AG04449 (cell line): ENCODE data around the gene CCL7.

Experiments used
- CTCF ChIA-PET: fragments of 350-600 bp; formaldehyde crosslinking; extraction: SDS; loops from one replicate; lab custom pipeline; 2021; ENCODE audit warnings: antibody characterized with exemption; lab: Yijun Ruan, JAX
- POLR2A ChIA-PET: fragments of 400-600, 350-600 bp; formaldehyde crosslinking; extraction: SDS; loops from one replicate; lab custom pipeline; 2020; ENCODE audit warnings: antibody characterized with exemption, inconsistent platforms; lab: Yijun Ruan, JAX
- DNase-seq: peaks from one replicate; pipeline ENCODE4 v3.0.0-alpha.2; 2010; ENCODE audit warnings: low read depth, low spot score
- H3K4me3 ChIP-seq: 2 replicates; pipeline ENCODE4 v1.5.1; 2011; ENCODE audit warnings: low read depth, mild to moderate bottlenecking, control low read depth, low read length
- TF ChIP-seq, protein P1 (sequence below): IDR thresholded peaks from one replicate; pipeline ENCODE4 v1.5.1; 2011; ENCODE audit warnings: mild to moderate bottlenecking, moderate library complexity, low read length, control low read depth, inconsistent platforms; ENCODE audit not compliant: insufficient read depth; ENCODE audit errors: missing control alignments

CCL7 gene

DNA sequence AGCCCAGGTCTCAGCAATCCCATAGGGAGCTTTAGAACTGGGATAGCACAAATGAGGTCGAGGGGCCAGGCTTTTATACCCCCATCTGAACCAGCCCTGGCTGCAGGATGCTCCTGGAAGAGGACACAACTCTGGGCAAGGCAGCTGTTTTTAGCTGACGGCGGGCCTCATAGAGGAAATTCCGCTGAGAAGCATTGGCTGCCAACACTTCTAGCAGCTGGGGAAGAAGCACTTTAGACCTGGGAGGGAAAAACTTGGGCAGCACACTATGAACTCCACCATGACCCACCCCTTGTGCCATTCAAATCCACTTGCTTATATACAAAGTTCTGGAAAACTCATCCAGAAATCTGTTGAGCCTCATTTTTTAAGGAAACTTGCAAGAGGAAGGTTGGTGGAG is 20.6 kb downstream of the CCL7 start:
- DNase-seq, result no peak
- TF ChIP-seq, protein P1, sequence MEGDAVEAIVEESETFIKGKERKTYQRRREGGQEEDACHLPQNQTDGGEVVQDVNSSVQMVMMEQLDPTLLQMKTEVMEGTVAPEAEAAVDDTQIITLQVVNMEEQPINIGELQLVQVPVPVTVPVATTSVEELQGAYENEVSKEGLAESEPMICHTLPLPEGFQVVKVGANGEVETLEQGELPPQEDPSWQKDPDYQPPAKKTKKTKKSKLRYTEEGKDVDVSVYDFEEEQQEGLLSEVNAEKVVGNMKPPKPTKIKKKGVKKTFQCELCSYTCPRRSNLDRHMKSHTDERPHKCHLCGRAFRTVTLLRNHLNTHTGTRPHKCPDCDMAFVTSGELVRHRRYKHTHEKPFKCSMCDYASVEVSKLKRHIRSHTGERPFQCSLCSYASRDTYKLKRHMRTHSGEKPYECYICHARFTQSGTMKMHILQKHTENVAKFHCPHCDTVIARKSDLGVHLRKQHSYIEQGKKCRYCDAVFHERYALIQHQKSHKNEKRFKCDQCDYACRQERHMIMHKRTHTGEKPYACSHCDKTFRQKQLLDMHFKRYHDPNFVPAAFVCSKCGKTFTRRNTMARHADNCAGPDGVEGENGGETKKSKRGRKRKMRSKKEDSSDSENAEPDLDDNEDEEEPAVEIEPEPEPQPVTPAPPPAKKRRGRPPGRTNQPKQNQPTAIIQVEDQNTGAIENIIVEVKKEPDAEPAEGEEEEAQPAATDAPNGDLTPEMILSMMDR, result no peak
- CTCF ChIA-PET, result interaction anchor here (1.2 kb wide), 1 partner anchor 90 kb away, joined by 3 read pairs; no protein-coding TSS in a partner anchor
- H3K4me3 ChIP-seq, result no peak overlapping the region
- POLR2A ChIA-PET, result no interaction called here

DNA sequence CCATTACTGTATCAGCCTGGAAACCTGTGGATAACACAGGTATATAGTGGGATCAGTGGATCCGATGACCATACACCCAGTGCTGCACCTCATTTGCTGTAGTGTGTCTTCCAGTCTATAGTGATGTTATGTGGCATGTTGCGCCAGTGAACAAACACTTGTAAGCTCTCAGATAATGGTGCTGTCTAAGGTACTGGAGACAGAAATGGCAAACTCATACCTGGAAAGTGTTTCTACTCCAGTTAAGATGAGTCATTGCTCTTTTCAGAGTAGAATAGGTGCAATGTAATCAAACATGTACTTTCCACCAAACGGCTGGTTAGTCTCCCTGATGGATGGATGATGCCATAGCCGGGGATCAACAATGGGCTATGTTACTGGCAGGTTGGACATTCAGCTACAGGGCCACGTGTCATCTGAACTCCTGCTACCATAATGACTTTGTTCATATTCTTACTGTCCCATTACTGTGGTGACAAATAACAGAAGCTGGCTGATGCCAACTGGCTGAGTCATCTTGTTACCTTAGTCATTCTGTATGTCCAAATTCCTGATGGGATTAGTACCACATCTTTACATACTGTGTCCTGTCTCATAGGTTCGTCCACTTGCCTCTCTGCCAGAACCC is 21.8 kb downstream of the CCL7 start:
- CTCF ChIA-PET, result interaction anchor here (1.2 kb wide), 1 partner anchor 91 kb away, joined by 3 read pairs; no protein-coding TSS in a partner anchor

DNA sequence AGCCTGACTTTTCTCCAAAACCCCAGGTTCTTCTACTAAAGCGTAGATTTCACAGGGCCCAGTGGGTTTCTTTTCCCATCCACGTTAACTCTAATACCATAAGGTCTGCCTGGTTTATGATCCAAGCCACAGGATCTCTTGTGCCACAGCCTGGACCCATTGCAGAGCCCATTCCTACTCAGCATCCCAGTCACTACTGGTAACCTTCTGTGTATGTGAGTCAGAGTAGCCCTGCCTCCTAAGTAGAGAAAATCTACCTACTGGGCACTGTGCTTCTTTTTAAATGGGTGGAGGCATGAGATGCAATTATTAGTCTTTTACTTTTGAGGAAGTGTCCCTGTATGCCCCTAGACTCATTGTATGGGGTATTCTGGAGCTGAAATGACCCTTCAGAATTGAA is 29.0 kb downstream of the CCL7 start:
- ChIA-PET CTCF (interaction anchor here (0.9 kb wide), 1 partner anchor 43 kb away, joined by 4 read pairs; no protein-coding TSS in a partner anchor), POLR2A (no interaction called here)
- no peak for DNase-seq
- H3K4me3 ChIP-seq, result no peak overlapping the region
- TF ChIP-seq, protein P1, result no peak

More for the DNA sequence above, 21.8 kb downstream of the CCL7 start:
- POLR2A ChIA-PET, result no interaction called here
- no peak for DNase-seq
- no peak overlapping the region for H3K4me3 ChIP-seq
- TF ChIP-seq, protein P1, result no peak

DNA sequence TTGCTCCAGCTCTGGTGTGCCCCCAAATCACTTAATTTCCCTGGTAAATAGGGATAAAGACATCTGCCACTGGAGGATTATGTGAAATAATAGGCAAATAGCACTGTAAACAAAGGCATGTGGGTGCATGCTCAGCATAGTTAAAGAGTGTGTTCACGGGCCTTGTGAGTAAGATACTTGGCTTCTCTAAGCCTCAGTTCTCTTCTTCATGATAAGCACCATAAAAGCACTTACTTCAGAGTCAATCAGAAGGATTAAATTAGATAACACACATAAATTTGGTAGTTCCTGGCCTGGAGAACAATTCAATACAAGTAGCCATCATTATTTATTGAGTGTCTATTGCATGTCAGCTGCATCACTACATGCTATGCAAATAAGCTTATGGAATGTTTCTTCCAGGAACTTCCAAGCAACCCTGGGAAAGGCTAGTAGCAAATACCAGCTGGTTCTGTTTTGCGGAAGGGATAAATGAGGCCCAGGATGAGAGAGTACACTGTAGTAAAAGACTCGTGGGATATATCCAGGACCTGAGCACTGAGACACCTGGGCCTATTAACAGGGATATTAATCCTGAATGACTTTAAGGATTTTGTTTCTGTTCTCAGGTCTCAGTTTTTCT is 30.0 kb downstream of the CCL7 start:
- ChIA-PET CTCF (interaction anchor here (0.9 to 14.9 kb wide), 8 partner anchors 9 to 98 kb away, joined by 3 to 183 read pairs (median 6); partner anchors contain the start of genes CCL1 and CCL2), POLR2A (interaction anchor here (1.7 to 2.2 kb wide), 2 partner anchors 45 to 48 kb away, joined by 12 to 16 read pairs; partner anchors contain the start of gene CCL2)
- no peak overlapping the region for H3K4me3 ChIP-seq
- DNase-seq, result no peak
- TF ChIP-seq, protein P1, result no peak

DNA sequence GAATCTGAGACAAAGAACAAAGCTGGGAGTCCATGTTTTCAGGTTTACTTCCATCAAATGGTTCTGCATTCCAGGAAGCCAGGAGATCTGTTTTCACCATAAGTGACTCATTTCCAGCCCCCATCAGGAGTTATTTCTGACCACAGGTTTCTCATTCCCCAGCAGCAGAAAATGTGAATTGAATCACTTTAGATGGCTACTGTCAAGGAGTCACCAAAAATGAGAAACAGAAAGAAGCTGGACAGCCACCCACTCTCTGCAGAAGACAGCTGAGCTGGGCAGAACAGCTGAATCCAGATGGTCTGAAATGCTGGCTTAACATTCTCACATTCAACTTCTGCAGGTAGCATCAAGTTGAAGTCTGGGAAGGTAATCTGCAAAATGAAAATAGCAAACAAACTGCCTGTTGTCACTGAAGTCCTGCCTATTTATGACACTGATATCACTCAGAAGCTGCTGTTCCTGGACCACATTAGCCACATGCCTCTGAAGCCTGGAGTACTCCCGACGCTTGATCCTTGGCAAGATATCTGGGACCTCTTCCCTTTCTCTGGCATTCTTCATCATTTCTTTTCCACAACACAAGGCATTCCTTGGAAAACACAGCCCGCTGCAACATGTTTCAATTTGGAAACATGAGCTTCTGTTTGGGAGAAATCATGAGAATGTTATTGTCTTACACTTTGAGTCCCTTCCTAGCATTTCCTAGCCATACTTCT is 30.8 kb downstream of the CCL7 start:
- ChIA-PET CTCF (interaction anchor here (1.1 to 14.9 kb wide), 10 partner anchors 8 to 99 kb away, joined by 3 to 183 read pairs (median 5); partner anchors contain the start of genes CCL1, CCL2 and CCL8), POLR2A (interaction anchor here (0.5 to 2.2 kb wide), 3 partner anchors 46 to 1132 kb away, joined by 4 to 16 read pairs (median 12); partner anchors contain the start of gene CCL2)
- TF ChIP-seq, protein P1, result no peak
- no peak for DNase-seq
- no peak overlapping the region for H3K4me3 ChIP-seq

DNA sequence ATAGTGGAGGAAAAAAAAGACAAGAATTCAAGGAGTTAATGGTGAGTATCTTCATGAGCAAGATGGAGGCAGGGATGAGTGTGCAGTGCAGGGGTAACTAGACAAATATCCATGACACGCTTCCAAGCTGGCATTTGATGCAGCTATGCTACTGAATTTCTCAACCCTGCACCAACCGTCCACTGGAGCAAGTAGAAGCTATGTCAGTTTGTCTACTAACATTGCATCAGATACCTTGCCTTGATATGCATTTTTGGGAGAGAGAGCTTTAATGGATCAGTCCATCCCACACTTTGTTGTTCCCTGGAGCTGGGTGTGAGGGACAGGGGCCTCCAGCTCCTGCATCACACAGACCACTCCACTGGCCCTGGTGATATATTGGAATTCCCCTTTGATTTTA is 32.0 kb downstream of the CCL7 start:
- TF ChIP-seq, protein P1, result no peak
- CTCF ChIA-PET, result interaction anchor here (1.2 to 14.9 kb wide), 5 partner anchors 8 to 100 kb away, joined by 3 to 183 read pairs (median 11); partner anchors contain the start of genes CCL1, CCL2 and CCL8
- no peak for DNase-seq
- POLR2A ChIA-PET, result interaction anchor here (1.1 kb wide), 1 partner anchor 63 kb away, joined by 3 read pairs; no protein-coding TSS in a partner anchor
- no peak overlapping the region for H3K4me3 ChIP-seq
